Loucy (cell line): ENCODE measurements around the gene SLC22A23.

ENCODE experiments used
- CTCF ChIP-seq: fragments of 200-600 bp; sonication (generic); conservative IDR thresholded peaks from 2 replicates; pipeline ENCODE4 v1.5.1; 2014; ENCODE audit warnings: mild to moderate bottlenecking, antibody characterized with exemption, low read length
- EZH2phosphoT487 ChIP-seq: fragments of 200-600 bp; IDR thresholded peaks from 2 replicates; pipeline ENCODE4 v1.6.1; 2018; ENCODE audit warnings: antibody characterized with exemption, mild to moderate bottlenecking, moderate library complexity, borderline replicate concordance

GRCh38 chr6:3330199-3330598 lies 126.7 kb downstream of the SLC22A23 start:
- TF ChIP-seq CTCF (peak; percentile 51), EZH2phosphoT487 (no peak)
